Measurements from ENCODE around the gene SPACA4.

Gene SPACA4

GRCh38 chr19:48603850-48604249 is 2.7 kb upstream of the SPACA4 start:
- TF ChIP-seq, protein P1, sequence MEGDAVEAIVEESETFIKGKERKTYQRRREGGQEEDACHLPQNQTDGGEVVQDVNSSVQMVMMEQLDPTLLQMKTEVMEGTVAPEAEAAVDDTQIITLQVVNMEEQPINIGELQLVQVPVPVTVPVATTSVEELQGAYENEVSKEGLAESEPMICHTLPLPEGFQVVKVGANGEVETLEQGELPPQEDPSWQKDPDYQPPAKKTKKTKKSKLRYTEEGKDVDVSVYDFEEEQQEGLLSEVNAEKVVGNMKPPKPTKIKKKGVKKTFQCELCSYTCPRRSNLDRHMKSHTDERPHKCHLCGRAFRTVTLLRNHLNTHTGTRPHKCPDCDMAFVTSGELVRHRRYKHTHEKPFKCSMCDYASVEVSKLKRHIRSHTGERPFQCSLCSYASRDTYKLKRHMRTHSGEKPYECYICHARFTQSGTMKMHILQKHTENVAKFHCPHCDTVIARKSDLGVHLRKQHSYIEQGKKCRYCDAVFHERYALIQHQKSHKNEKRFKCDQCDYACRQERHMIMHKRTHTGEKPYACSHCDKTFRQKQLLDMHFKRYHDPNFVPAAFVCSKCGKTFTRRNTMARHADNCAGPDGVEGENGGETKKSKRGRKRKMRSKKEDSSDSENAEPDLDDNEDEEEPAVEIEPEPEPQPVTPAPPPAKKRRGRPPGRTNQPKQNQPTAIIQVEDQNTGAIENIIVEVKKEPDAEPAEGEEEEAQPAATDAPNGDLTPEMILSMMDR (IDR thresholded peaks at IDR 0.05; ENCODE audit: borderline replicate concordance, control extremely low read depth, extremely low read depth, insufficient read depth, missing control alignments), result no peak
- in situ Hi-C loops (cut with MboI; ENCODE audit: low sequenced_read_pairs, unreplicated experiment), result no loop called here
- DNase-seq (ENCODE audit: low spot score), result no peak

DNA sequence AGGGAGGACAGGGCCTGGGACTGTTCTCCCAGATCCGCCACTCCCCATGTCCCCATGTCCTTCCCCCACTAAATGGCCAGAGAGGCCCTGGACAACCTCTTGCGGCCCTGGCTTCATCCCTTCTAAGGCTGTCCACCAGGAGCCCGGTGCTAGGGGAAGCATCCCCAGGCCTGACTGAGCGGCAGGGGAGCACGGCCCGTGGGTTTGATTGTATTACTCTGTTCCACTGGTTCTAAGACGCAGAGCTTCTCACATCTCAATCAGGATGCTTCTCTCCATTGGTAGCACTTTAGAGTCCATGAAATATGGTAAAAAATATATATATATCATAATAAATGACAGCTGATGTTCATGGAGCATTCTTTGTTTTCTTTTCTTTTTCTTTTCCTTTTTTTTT is 815 bp downstream of the SPACA4 start:
- DNase-seq (ENCODE audit: low spot score), result no peak
- TF ChIP-seq, protein P1 (IDR thresholded peaks at IDR 0.05; ENCODE audit: borderline replicate concordance, control extremely low read depth, extremely low read depth, insufficient read depth, missing control alignments), result no peak
- in situ Hi-C loops (cut with MboI; ENCODE audit: low sequenced_read_pairs, unreplicated experiment), result no loop called here

- in situ Hi-C loops (cut with MboI; ENCODE audit: low sequenced_read_pairs, unreplicated experiment), result no loop called here
- peak; percentile 83 for DNase-seq (ENCODE audit: low spot score)
- TF ChIP-seq, protein P1 (IDR thresholded peaks at IDR 0.05; ENCODE audit: borderline replicate concordance, control extremely low read depth, extremely low read depth, insufficient read depth, missing control alignments), result peak; percentile 62
Measured at GRCh38 chr19:48608798-48609263, 2.3 kb downstream of the SPACA4 start.

DNA sequence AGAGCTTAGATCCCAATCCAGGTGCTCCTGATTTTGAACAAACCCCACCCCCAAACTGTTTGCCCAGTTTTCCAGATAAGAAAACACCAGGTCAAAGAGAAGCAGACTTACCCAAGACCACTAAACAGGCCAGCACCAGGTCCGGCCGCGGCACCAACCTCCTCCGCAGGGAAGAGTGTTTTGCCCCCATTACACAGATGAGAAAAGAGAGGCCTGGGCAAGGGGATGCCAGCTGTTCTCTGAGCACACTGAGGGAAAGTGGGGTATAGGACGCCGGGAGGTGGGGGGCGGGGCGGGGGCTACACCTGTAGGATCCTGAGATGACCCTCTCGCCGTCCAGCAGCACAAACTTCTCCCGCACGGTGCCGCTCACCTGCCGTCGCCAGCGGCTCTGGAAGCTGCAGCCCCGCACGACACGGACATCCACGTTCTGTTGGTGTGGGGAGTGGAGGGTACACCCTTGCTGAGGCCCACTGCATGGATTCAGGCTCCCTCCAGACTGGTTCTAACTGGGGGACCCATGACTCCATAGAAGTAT is 3.1 kb downstream of the SPACA4 start:
- TF ChIP-seq, protein P1 (IDR thresholded peaks at IDR 0.05; ENCODE audit: borderline replicate concordance, control extremely low read depth, extremely low read depth, insufficient read depth, missing control alignments), result no peak
- in situ Hi-C loops (cut with MboI; ENCODE audit: low sequenced_read_pairs, unreplicated experiment), result no loop called here
- no peak for DNase-seq (ENCODE audit: low spot score)

- TF ChIP-seq, protein P1 (IDR thresholded peaks at IDR 0.05; ENCODE audit: borderline replicate concordance, control extremely low read depth, extremely low read depth, insufficient read depth, missing control alignments), result no peak
- in situ Hi-C loops (cut with MboI; ENCODE audit: low sequenced_read_pairs, unreplicated experiment), result no loop called here
- no peak for DNase-seq (ENCODE audit: low spot score)
Measured at GRCh38 chr19:48611872-48612271, 5.3 kb downstream of the SPACA4 start.

DNA sequence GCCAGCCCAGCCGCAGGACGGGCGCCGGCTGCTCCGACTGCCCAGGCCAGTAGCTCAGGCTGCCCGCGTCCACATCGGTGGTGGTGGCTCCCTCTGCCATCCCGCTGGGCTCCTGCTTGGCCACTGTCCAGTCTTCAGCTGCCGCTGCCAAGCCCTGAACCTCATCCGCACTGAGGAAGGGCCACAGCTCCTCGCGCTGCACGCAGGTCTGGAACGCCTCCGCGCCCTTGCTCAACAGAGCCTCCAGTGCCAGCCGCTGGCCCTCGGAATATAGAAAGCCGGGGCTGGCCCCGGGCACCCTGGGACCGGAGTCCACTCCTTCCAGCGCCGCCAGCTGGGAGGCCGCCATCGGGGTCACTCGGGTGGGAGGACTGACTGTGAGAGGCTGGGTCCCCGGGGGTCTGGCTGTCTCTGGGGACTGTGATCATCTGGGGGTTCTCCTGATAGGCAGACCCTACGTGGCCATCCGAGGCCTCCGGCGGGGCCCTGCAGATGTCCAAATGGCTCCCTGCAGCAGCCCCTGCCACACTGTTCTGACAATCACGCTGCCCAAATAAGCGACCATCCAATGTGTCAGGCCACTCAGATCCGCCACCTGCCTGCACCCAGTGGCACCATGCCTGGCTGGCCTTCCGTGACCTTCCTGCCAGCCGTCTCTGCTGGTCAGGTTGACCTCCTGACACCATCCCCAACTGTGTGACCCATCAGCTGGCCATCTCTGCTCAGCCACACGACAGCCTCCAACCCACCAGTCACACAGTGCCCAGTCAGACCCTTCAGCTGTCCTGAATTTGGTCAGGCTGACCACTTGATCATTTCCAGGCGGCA is 6.7 kb downstream of the SPACA4 start:
- no peak for DNase-seq (ENCODE audit: low spot score)
- TF ChIP-seq, protein P1 (IDR thresholded peaks at IDR 0.05; ENCODE audit: borderline replicate concordance, control extremely low read depth, extremely low read depth, insufficient read depth, missing control alignments), result no peak
- in situ Hi-C loops (cut with MboI; ENCODE audit: low sequenced_read_pairs, unreplicated experiment), result no loop called here

Data from GM13976 (cell line).